WTC11 (cell line): ENCODE results near the gene PHLPP1. TPM values are rescaled to one million over a fixed set of nuclear protein-coding genes. Genes with fewer than 3 reads are reported as not detected.
A peak's percentile ranks its signal among the peaks of the same experiment; 100 is the strongest.

ENCODE experiments used
- ATAC-seq: fragments of 200-7000 bp; cut with Tn5 transposase; 2 replicates; pipeline ENCODE4 v1.10.0; 2021; ENCODE audit warnings: mild to moderate bottlenecking, moderate library complexity
- CTCF ChIA-PET: fragments of 300-600 bp; sonication (Branson Sonifier 250); formaldehyde crosslinking; loops from one replicate; lab custom pipeline; 2021; ENCODE audit warnings: antibody characterized with exemption; lab: Charles Lee
- POLR2A ChIA-PET: fragments of 350-600 bp; sonication (Branson Sonifier 250); formaldehyde crosslinking; loops from one replicate; lab custom pipeline; 2021; ENCODE audit warnings: antibody characterized with exemption; lab: Charles Lee
- DNase-seq: peaks from one replicate; pipeline ENCODE4 v3.0.0; 2021; ENCODE audit warnings: low spot score
- H3K27ac Mint-ChIP-seq: 2 replicates; pipeline ENCODE4 v1.8.0; 2021; ENCODE audit warnings: mixed read lengths
- H3K27me3 Mint-ChIP-seq: 2 replicates; pipeline ENCODE4 v1.8.0; 2021; ENCODE audit warnings: low read depth, mild to moderate bottlenecking, moderate library complexity, mixed read lengths
- H3K36me3 Mint-ChIP-seq: 2 replicates; pipeline ENCODE4 v1.8.0; 2021; ENCODE audit warnings: mixed read lengths
- H3K4me1 Mint-ChIP-seq: 2 replicates; pipeline ENCODE4 v1.8.0; 2022; ENCODE audit warnings: mixed read lengths
- H3K4me3 Mint-ChIP-seq: 2 replicates; pipeline ENCODE4 v1.8.0; 2021; ENCODE audit warnings: mild to moderate bottlenecking, moderate library complexity, mixed read lengths
- H3K9me3 Mint-ChIP-seq: 2 replicates; pipeline ENCODE4 v1.8.0; 2021; ENCODE audit warnings: mixed read lengths
- CDX4 ChIP-seq: fragments of 250-450 bp; sonication (Bioruptor Pico); IDR thresholded peaks from 2 replicates; pipeline ENCODE4 v1.9.0; 2021; ENCODE audit warnings: moderate library complexity, mild to moderate bottlenecking, inconsistent platforms, borderline replicate concordance
- ELF4 ChIP-seq: sonication (generic); formaldehyde crosslinking; IDR thresholded peaks from 2 replicates; pipeline ENCODE4 v1.8.1; 2022; ENCODE audit warnings: low read depth, mild to moderate bottlenecking, moderate library complexity, missing genetic modification reagents
- MAX ChIP-seq: sonication (generic); formaldehyde crosslinking; IDR thresholded peaks from 2 replicates; pipeline ENCODE4 v1.8.0; 2022; ENCODE audit warnings: mild to moderate bottlenecking, missing genetic modification reagents
- OVOL2 ChIP-seq: fragments of 250-450 bp; sonication (Bioruptor Pico); IDR thresholded peaks from 2 replicates; pipeline ENCODE4 v1.9.0; 2021; ENCODE audit warnings: mild to moderate bottlenecking, borderline replicate concordance
- PRDM15 ChIP-seq: sonication (generic); formaldehyde crosslinking; IDR thresholded peaks from 2 replicates; pipeline ENCODE4 v1.8.0; 2022; ENCODE audit warnings: missing genetic modification reagents
- USF1 ChIP-seq: sonication (generic); formaldehyde crosslinking; IDR thresholded peaks from 2 replicates; pipeline ENCODE4 v1.8.0; 2022; ENCODE audit warnings: mild to moderate bottlenecking, missing genetic modification reagents
- ZNF416 ChIP-seq: fragments of 250-450 bp; sonication (Bioruptor Pico); IDR thresholded peaks from 2 replicates; pipeline ENCODE4 v1.9.0; 2021; ENCODE audit warnings: mild to moderate bottlenecking, inconsistent platforms
- total RNA-seq: library from RNA; stranded (reverse); gene quantifications from 3 replicates; pipeline ENCODE4 v1.2.3, GENCODE V29; 2021
- TF ChIP-seq, protein P1 (sequence below): sonication (generic); formaldehyde crosslinking; IDR thresholded peaks from 2 replicates; pipeline ENCODE4 v1.8.1; 2023; ENCODE audit warnings: mild to moderate bottlenecking, missing genetic modification reagents, borderline replicate concordance
- TF ChIP-seq, protein P2 (sequence below): sonication (generic); formaldehyde crosslinking; IDR thresholded peaks from 2 replicates; pipeline ENCODE4 v1.8.1; 2023; ENCODE audit warnings: mild to moderate bottlenecking, missing genetic modification reagents
- TF ChIP-seq, protein P3 (sequence below): sonication (generic); formaldehyde crosslinking; IDR thresholded peaks from 2 replicates; pipeline ENCODE4 v1.8.0; 2022; ENCODE audit warnings: mild to moderate bottlenecking, missing genetic modification reagents
- TF ChIP-seq, protein P4 (sequence below): sonication (generic); formaldehyde crosslinking; IDR thresholded peaks from 2 replicates; pipeline ENCODE4 v1.8.1; 2022; ENCODE audit warnings: low read depth, missing genetic modification reagents, borderline replicate concordance
- TF ChIP-seq, protein P5 (sequence below): fragments of 250-450 bp; sonication (Bioruptor Pico); IDR thresholded peaks from 2 replicates; pipeline ENCODE4 v2.1.2; 2022; ENCODE audit warnings: mild to moderate bottlenecking, moderate library complexity

PHLPP1 gene
- total RNA-seq, 1 experiment from 2014 or later, result 52.0 TPM

DNA sequence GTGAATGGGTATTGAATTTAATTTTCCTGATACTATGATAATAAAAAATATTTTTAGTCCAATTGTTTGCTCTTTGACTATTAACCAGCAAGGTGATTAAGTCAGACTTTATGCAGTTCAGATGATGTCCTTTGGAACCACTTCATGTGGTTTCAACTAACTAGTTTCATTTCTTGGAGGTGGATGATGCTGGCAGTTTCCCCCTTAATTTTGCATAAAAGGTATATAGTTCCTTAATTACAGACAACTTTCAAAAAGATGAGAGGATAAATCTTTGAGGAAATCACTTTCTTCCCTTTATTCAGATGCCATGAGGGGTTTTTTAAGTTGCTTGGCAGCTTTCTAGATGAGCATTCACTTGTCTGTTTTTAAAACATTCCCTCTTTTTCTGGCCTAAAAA, 223.1 kb downstream of the PHLPP1 start (continued):
- TF ChIP-seq, protein P1, sequence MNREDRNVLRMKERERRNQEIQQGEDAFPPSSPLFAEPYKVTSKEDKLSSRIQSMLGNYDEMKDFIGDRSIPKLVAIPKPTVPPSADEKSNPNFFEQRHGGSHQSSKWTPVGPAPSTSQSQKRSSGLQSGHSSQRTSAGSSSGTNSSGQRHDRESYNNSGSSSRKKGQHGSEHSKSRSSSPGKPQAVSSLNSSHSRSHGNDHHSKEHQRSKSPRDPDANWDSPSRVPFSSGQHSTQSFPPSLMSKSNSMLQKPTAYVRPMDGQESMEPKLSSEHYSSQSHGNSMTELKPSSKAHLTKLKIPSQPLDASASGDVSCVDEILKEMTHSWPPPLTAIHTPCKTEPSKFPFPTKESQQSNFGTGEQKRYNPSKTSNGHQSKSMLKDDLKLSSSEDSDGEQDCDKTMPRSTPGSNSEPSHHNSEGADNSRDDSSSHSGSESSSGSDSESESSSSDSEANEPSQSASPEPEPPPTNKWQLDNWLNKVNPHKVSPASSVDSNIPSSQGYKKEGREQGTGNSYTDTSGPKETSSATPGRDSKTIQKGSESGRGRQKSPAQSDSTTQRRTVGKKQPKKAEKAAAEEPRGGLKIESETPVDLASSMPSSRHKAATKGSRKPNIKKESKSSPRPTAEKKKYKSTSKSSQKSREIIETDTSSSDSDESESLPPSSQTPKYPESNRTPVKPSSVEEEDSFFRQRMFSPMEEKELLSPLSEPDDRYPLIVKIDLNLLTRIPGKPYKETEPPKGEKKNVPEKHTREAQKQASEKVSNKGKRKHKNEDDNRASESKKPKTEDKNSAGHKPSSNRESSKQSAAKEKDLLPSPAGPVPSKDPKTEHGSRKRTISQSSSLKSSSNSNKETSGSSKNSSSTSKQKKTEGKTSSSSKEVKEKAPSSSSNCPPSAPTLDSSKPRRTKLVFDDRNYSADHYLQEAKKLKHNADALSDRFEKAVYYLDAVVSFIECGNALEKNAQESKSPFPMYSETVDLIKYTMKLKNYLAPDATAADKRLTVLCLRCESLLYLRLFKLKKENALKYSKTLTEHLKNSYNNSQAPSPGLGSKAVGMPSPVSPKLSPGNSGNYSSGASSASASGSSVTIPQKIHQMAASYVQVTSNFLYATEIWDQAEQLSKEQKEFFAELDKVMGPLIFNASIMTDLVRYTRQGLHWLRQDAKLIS (CRISPR knock-in tag), result no peak
- TF ChIP-seq, protein P2, sequence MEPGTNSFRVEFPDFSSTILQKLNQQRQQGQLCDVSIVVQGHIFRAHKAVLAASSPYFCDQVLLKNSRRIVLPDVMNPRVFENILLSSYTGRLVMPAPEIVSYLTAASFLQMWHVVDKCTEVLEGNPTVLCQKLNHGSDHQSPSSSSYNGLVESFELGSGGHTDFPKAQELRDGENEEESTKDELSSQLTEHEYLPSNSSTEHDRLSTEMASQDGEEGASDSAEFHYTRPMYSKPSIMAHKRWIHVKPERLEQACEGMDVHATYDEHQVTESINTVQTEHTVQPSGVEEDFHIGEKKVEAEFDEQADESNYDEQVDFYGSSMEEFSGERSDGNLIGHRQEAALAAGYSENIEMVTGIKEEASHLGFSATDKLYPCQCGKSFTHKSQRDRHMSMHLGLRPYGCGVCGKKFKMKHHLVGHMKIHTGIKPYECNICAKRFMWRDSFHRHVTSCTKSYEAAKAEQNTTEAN (CRISPR knock-in tag), result no peak
- TF ChIP-seq PRDM15 (no peak), MAX (CRISPR knock-in tag) (no peak), USF1 (CRISPR knock-in tag) (no peak), OVOL2 (CRISPR knock-in tag) (no peak), CDX4 (no peak)
- TF ChIP-seq, protein P3, sequence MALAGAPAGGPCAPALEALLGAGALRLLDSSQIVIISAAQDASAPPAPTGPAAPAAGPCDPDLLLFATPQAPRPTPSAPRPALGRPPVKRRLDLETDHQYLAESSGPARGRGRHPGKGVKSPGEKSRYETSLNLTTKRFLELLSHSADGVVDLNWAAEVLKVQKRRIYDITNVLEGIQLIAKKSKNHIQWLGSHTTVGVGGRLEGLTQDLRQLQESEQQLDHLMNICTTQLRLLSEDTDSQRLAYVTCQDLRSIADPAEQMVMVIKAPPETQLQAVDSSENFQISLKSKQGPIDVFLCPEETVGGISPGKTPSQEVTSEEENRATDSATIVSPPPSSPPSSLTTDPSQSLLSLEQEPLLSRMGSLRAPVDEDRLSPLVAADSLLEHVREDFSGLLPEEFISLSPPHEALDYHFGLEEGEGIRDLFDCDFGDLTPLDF, result no peak
- TF ChIP-seq, protein P4, sequence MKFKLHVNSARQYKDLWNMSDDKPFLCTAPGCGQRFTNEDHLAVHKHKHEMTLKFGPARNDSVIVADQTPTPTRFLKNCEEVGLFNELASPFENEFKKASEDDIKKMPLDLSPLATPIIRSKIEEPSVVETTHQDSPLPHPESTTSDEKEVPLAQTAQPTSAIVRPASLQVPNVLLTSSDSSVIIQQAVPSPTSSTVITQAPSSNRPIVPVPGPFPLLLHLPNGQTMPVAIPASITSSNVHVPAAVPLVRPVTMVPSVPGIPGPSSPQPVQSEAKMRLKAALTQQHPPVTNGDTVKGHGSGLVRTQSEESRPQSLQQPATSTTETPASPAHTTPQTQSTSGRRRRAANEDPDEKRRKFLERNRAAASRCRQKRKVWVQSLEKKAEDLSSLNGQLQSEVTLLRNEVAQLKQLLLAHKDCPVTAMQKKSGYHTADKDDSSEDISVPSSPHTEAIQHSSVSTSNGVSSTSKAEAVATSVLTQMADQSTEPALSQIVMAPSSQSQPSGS (CRISPR knock-in tag), result no peak

DNA sequence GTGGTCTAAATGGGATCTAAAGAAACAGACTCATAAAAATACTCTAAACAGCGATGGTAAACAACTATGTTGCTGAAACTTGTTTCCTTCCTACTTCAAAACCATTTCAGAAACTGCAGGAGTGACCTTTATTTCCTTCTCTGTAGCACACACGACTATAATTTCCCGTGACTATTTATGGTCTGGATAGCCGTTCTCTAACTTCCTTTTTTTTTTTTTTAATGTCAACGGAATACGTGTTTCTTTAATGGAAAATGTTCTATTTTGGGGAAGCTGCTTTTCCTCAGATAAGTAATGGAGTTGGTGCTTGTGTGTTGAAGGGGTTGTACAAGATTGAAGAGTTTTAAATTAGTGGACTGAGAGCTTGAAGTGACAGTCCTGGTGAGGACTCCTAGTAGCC, 224.1 kb downstream of the PHLPP1 start:
- DNase-seq, result no peak
- H3K36me3 Mint-ChIP-seq, result peaks cover 29% of the 10 kb centered on the region
- ChIA-PET POLR2A (no interaction called here), CTCF (interaction anchor here (0.7 to 1.2 kb wide), 2 partner anchors 60 to 77 kb away, joined by 3 read pairs; no protein-coding TSS in a partner anchor)
- H3K9me3 Mint-ChIP-seq, result no peaks in the 10 kb centered on the region
- H3K27me3 Mint-ChIP-seq, result no peaks in the 10 kb centered on the region
- no peaks in the 10 kb centered on the region for H3K4me1 Mint-ChIP-seq
- H3K27ac Mint-ChIP-seq, result peak overlapping the region; percentile 61; the same call in 1 of the 2 replicates
- H3K4me3 Mint-ChIP-seq, result no peak overlapping the region
- no peak for ATAC-seq
- TF ChIP-seq, protein P5, sequence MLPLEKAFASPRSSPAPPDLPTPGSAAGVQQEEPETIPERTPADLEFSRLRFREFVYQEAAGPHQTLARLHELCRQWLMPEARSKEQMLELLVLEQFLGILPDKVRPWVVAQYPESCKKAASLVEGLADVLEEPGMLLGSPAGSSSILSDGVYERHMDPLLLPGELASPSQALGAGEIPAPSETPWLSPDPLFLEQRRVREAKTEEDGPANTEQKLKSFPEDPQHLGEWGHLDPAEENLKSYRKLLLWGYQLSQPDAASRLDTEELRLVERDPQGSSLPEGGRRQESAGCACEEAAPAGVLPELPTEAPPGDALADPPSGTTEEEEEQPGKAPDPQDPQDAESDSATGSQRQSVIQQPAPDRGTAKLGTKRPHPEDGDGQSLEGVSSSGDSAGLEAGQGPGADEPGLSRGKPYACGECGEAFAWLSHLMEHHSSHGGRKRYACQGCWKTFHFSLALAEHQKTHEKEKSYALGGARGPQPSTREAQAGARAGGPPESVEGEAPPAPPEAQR, result no peak
- TF ChIP-seq ZNF416 (CRISPR knock-in tag), result no peak
- TF ChIP-seq ELF4 (CRISPR knock-in tag), result no peak
